H9 (cell line): ENCODE data around the gene DUSP6. TPM values are rescaled to one million over a fixed set of nuclear protein-coding genes. Genes with fewer than 3 reads are reported as not detected.

Experiments
- DNase-seq: peaks from one replicate; pipeline ENCODE4 v3.0.0-alpha.2; 2017
- H2AFZ ChIP-seq: one replicate; pipeline ENCODE4 v1.6.1; 2013; ENCODE audit warnings: mild to moderate bottlenecking, low read length, control low read depth, moderate library complexity
- H2AK5ac ChIP-seq: 2 replicates; pipeline ENCODE4 v1.6.1; 2013; ENCODE audit warnings: low read length, control low read depth, mixed read lengths; ENCODE audit not compliant: insufficient read length
- H2BK120ac ChIP-seq: one replicate; pipeline ENCODE4 v1.6.1; 2013; ENCODE audit warnings: low read depth, mild to moderate bottlenecking, low read length, control low read depth, inconsistent platforms; ENCODE audit not compliant: poor library complexity, severe bottlenecking
- H2BK12ac ChIP-seq: 2 replicates; pipeline ENCODE4 v1.6.1; 2013; ENCODE audit warnings: low read length, control low read depth, mixed read lengths, low read depth; ENCODE audit not compliant: insufficient read length
- H2BK15ac ChIP-seq: 2 replicates; pipeline ENCODE4 v1.6.1; 2013; ENCODE audit warnings: low read depth, low read length, control low read depth
- H2BK20ac ChIP-seq: one replicate; pipeline ENCODE4 v1.6.1; 2013; ENCODE audit warnings: low read depth, mild to moderate bottlenecking, low read length, control low read depth, inconsistent platforms; ENCODE audit not compliant: poor library complexity, severe bottlenecking
- H2BK5ac ChIP-seq: 2 replicates; pipeline ENCODE4 v1.6.1; 2013; ENCODE audit warnings: low read length, control low read depth, mixed read lengths; ENCODE audit not compliant: insufficient read length
- H3K14ac ChIP-seq: 2 replicates; pipeline ENCODE4 v1.6.1; 2013; ENCODE audit warnings: low read length, control low read depth; ENCODE audit not compliant: insufficient read depth
- H3K18ac ChIP-seq: 2 replicates; pipeline ENCODE4 v1.6.1; 2013; ENCODE audit warnings: low read depth, mild to moderate bottlenecking, mixed read lengths, low read length, control low read depth; ENCODE audit not compliant: insufficient read length
- H3K23ac ChIP-seq: 2 replicates; pipeline ENCODE4 v1.6.1; 2013; ENCODE audit warnings: low read length, control low read depth, mixed read lengths, low read depth; ENCODE audit not compliant: insufficient read length
- H3K23me2 ChIP-seq: 2 replicates; pipeline ENCODE4 v1.6.1; 2013; ENCODE audit warnings: low read depth, mild to moderate bottlenecking, mixed read lengths, low read length, control low read depth; ENCODE audit not compliant: insufficient read length, poor library complexity, severe bottlenecking
- H3K27ac ChIP-seq: 2 replicates; pipeline ENCODE4 v1.5.1; 2013; ENCODE audit warnings: low read length, control low read depth, mixed read lengths, low read depth; ENCODE audit not compliant: insufficient read length
- H3K27me3 ChIP-seq: 2 replicates; pipeline ENCODE4 v1.6.1; 2013; ENCODE audit warnings: low read length, control low read depth, inconsistent platforms; ENCODE audit not compliant: insufficient read depth
- H3K4ac ChIP-seq: 2 replicates; pipeline ENCODE4 v1.6.1; 2013; ENCODE audit warnings: low read depth, mild to moderate bottlenecking, control low read depth, inconsistent platforms, low read length, moderate library complexity
- H3K4me1 ChIP-seq: 2 replicates; pipeline ENCODE4 v1.6.1; 2013; ENCODE audit warnings: low read length, control low read depth, inconsistent platforms; ENCODE audit not compliant: insufficient read depth
- H3K4me2 ChIP-seq: 2 replicates; pipeline ENCODE4 v1.6.1; 2013; ENCODE audit warnings: low read length, control low read depth, mixed read lengths; ENCODE audit not compliant: insufficient read length, insufficient read depth
- H3K56ac ChIP-seq: 2 replicates; pipeline ENCODE4 v1.6.1; 2013; ENCODE audit warnings: low read depth, mild to moderate bottlenecking, mixed read lengths, low read length, control low read depth; ENCODE audit not compliant: insufficient read length
- H3K79me1 ChIP-seq: 2 replicates; pipeline ENCODE4 v1.6.1; 2013; ENCODE audit warnings: low read depth, mild to moderate bottlenecking, moderate library complexity, low read length, control low read depth, inconsistent platforms; ENCODE audit not compliant: insufficient read depth, poor library complexity, severe bottlenecking
- H3K79me2 ChIP-seq: 2 replicates; pipeline ENCODE4 v1.6.1; 2013; ENCODE audit warnings: low read length, control low read depth, inconsistent platforms; ENCODE audit not compliant: insufficient read depth
- H3K9ac ChIP-seq: 2 replicates; pipeline ENCODE4 v1.6.1; 2013; ENCODE audit warnings: low read length, control low read depth, mixed read lengths; ENCODE audit not compliant: insufficient read length; ENCODE audit errors: extremely low read depth
- H3K9me3 ChIP-seq: one replicate; pipeline ENCODE4 v1.6.1; 2013; ENCODE audit warnings: low read depth, low read length, inconsistent platforms; ENCODE audit not compliant: control insufficient read depth
- H3T11ph ChIP-seq: one replicate; pipeline ENCODE4 v1.6.1; 2013; ENCODE audit warnings: mild to moderate bottlenecking, low read length, control low read depth, inconsistent platforms
- H4K20me1 ChIP-seq: one replicate; pipeline ENCODE4 v1.6.1; 2013; ENCODE audit not compliant: control insufficient read depth, insufficient read length, insufficient read depth
- H4K5ac ChIP-seq: 2 replicates; pipeline ENCODE4 v1.6.1; 2013; ENCODE audit warnings: low read depth, mild to moderate bottlenecking, mixed read lengths, low read length, control low read depth; ENCODE audit not compliant: insufficient read length
- H4K8ac ChIP-seq: replicated peaks from 2 replicates; pipeline ENCODE4 v1.6.1; 2013; ENCODE audit warnings: low read length, control low read depth, mixed read lengths, low read depth; ENCODE audit not compliant: insufficient read length
- H4K91ac ChIP-seq: 2 replicates; pipeline ENCODE4 v1.6.1; 2013; ENCODE audit warnings: low read depth, mild to moderate bottlenecking, moderate library complexity, mixed read lengths, low read length, control low read depth; ENCODE audit not compliant: insufficient read length
- H3K27ac Mint-ChIP-seq, 3 experiments: 2 replicates in 2 of 3; 3 replicates in 1 of 3; pipeline ENCODE4 v1.8.0; 2020 to 2021; ENCODE audit warnings: mixed read lengths in 3 of 3, mild to moderate bottlenecking in 1 of 3, moderate library complexity in 1 of 3
- H3K27me3 Mint-ChIP-seq: 2 replicates; pipeline ENCODE4 v1.8.0; 2021; ENCODE audit warnings: low read depth, mild to moderate bottlenecking, moderate library complexity, mixed read lengths
- H3K36me3 Mint-ChIP-seq, 3 experiments: 2 replicates in 2 of 3; 3 replicates in 1 of 3; pipeline ENCODE4 v1.8.0; 2020 to 2021; ENCODE audit warnings: low read depth in 3 of 3, mixed read lengths in 3 of 3; ENCODE audit not compliant: insufficient read depth in 1 of 3
- H3K4me1 Mint-ChIP-seq, 2 experiments: 2 replicates each; pipeline ENCODE4 v1.8.0; 2020; ENCODE audit warnings: mixed read lengths in 2 of 2
- H3K4me3 Mint-ChIP-seq, 2 experiments: 2 replicates in 1 of 2; 3 replicates in 1 of 2; pipeline ENCODE4 v1.8.0; 2020 to 2021; ENCODE audit warnings: mild to moderate bottlenecking in 2 of 2, mixed read lengths in 2 of 2, moderate library complexity in 1 of 2
- H3K9me3 Mint-ChIP-seq, 2 experiments: 2 replicates in 1 of 2; 3 replicates in 1 of 2; pipeline ENCODE4 v1.8.0; 2020; ENCODE audit warnings: mild to moderate bottlenecking in 2 of 2, mixed read lengths in 2 of 2, moderate library complexity in 1 of 2
- CTCF ChIP-seq: fragments of 200-600 bp; sonication (generic); conservative IDR thresholded peaks from 3 replicates; pipeline ENCODE4 v1.8.0; 2021; ENCODE audit warnings: antibody characterized with exemption, mild to moderate bottlenecking
- WGBS: extraction: QIAGEN DNeasy Blood & Tissue Kit; methylation state at CpG from one replicate; pipeline ENCODE4 v1.1.7; 2013; ENCODE audit warnings: missing lambda C conversion rate, low lambda C conversion rate, mixed read lengths; ENCODE audit not compliant: insufficient read length; ENCODE audit errors: extremely low coverage; 5-methylcytosine and 5-hydroxymethylcytosine counted together
- total RNA-seq: library from RNA; stranded (reverse); gene quantifications from 2 replicates; pipeline ENCODE4 v1.2.1, GENCODE V29; 2021

Gene DUSP6
- total RNA-seq, 1 experiment from 2014 or later = 35.3 TPM

GRCh38 chr12:89328151-89329030, 23.9 kb downstream of the DUSP6 start:
- Histone ChIP-seq H3K56ac (no peak overlapping the region), H2BK5ac (no peak overlapping the region), H3K79me2 (no peaks in the 10 kb centered on the region), H2AFZ (no peak overlapping the region), H3K79me1 (no peaks in the 10 kb centered on the region), H2AK5ac (no peak overlapping the region), H3T11ph (no peak overlapping the region), H3K27me3 (no peaks in the 10 kb centered on the region), H3K23me2 (no peaks in the 10 kb centered on the region), H3K9me3 (no peaks in the 10 kb centered on the region), H3K4ac (no peak overlapping the region), H4K91ac (no peak overlapping the region), H2BK20ac (no peak overlapping the region), H3K9ac (no peak overlapping the region), H2BK15ac (no peak overlapping the region), H3K27ac (no peak overlapping the region), H3K4me1 (no peaks in the 10 kb centered on the region; the same call in 1 of the 2 replicates), H3K4me2 (no peak overlapping the region), H4K5ac (no peak overlapping the region), H2BK12ac (no peak overlapping the region), H4K8ac (no peak overlapping the region), H2BK120ac (no peak overlapping the region), H3K18ac (no peak overlapping the region), H4K20me1 (no peaks in the 10 kb centered on the region), H3K14ac (no peak overlapping the region), H3K23ac (no peak overlapping the region)
- no peak for DNase-seq
- Mint-ChIP-seq H3K27me3 (peaks cover 7% of the 10 kb centered on the region), H3K36me3 (peaks cover 2 to 9% (median 5%) of the 10 kb centered on the region in 3 experiments; a peak in 5 of 7 replicates), H3K27ac (no peak overlapping the region), H3K4me3 (no peak overlapping the region), H3K4me1 (peaks cover 12 to 16% of the 10 kb centered on the region in 2 experiments), H3K9me3 (peaks cover 3 to 7% of the 10 kb centered on the region in 2 experiments; a peak in 4 of 5 replicates)
- no peak for TF ChIP-seq CTCF
- WGBS = no CpG with 5 or more reads among the region's 9 CpGs
